DND-41 (cell line): ENCODE data around the gene MYH11.

ENCODE experiments used
- ATAC-seq: fragments of 200-7000 bp; cut with Tn5 transposase; 3 replicates; pipeline ENCODE4 v1.9.1; 2021; ENCODE audit warnings: low read depth; ENCODE audit not compliant: insufficient read depth
- DNase-seq: peaks from one replicate; pipeline ENCODE4 v3.0.0-alpha.2; 2020
- H2AFZ ChIP-seq: 2 replicates; pipeline ENCODE4 v1.6.0; 2012; ENCODE audit warnings: low read depth, low read length
- H3K27ac ChIP-seq: 2 replicates; pipeline ENCODE4 v1.5.1; 2012; ENCODE audit warnings: low read length, inconsistent platforms
- H3K27me3 ChIP-seq: fragments of 200-600 bp; sonication (generic); 2 replicates; pipeline ENCODE4 v1.6.0; 2012; ENCODE audit warnings: low read length, mild to moderate bottlenecking, inconsistent platforms; ENCODE audit not compliant: insufficient read depth, poor library complexity
- H3K36me3 ChIP-seq: 2 replicates; pipeline ENCODE4 v1.5.1; 2012; ENCODE audit warnings: low read length, inconsistent platforms; ENCODE audit not compliant: insufficient read depth
- H3K4me1 ChIP-seq: 2 replicates; pipeline ENCODE4 v1.5.1; 2012; ENCODE audit warnings: mild to moderate bottlenecking, low read length; ENCODE audit not compliant: insufficient read depth
- H3K4me2 ChIP-seq: 2 replicates; pipeline ENCODE4 v1.6.0; 2012; ENCODE audit warnings: mild to moderate bottlenecking, moderate library complexity, low read length, inconsistent platforms; ENCODE audit not compliant: insufficient read depth
- H3K4me3 ChIP-seq, 2 experiments: fragments of 200-600 bp in 1 of 2; shearing (Covaris generic) in 1 of 2; 2 replicates each; pipeline ENCODE4 v1.5.1; 2012 to 2016; ENCODE audit warnings: inconsistent platforms in 2 of 2, low read length in 2 of 2, mild to moderate bottlenecking in 2 of 2, low read depth in 1 of 2, moderate library complexity in 1 of 2
- H3K79me2 ChIP-seq: 2 replicates; pipeline ENCODE4 v1.6.0; 2012; ENCODE audit warnings: low read length, inconsistent platforms; ENCODE audit not compliant: insufficient read depth
- H3K9ac ChIP-seq: 2 replicates; pipeline ENCODE4 v1.6.0; 2012; ENCODE audit warnings: low read depth, mild to moderate bottlenecking, inconsistent platforms, low read length, moderate library complexity
- H3K9me3 ChIP-seq: 2 replicates; pipeline ENCODE4 v1.5.1; 2012; ENCODE audit warnings: low read length, moderate library complexity, mild to moderate bottlenecking, inconsistent platforms; ENCODE audit not compliant: insufficient read depth, severe bottlenecking
- H4K20me1 ChIP-seq: 2 replicates; pipeline ENCODE4 v1.6.0; 2012; ENCODE audit warnings: low read length; ENCODE audit not compliant: insufficient read depth
- CTCF ChIP-seq: IDR thresholded peaks from 2 replicates; pipeline ENCODE4 v1.5.1; 2012; ENCODE audit warnings: borderline replicate concordance, low read length, moderate library complexity, mild to moderate bottlenecking; ENCODE audit not compliant: poor library complexity, severe bottlenecking; ENCODE audit errors: extremely low read depth
- EZH2 ChIP-seq: IDR thresholded peaks from 3 replicates; pipeline ENCODE4 v1.6.1; 2012; ENCODE audit warnings: borderline replicate concordance, low read depth, mild to moderate bottlenecking, moderate library complexity, low read length, inconsistent platforms; ENCODE audit not compliant: severe bottlenecking

MYH11 gene

GRCh38 chr16:15757077-15757386 lies 99.8 kb downstream of the MYH11 start:
- no peak for ATAC-seq
- no peak overlapping the region for H2AFZ ChIP-seq
- no peaks in the 10 kb centered on the region for H3K79me2 ChIP-seq
- H3K4me1 ChIP-seq = no peaks in the 10 kb centered on the region
- TF ChIP-seq EZH2 = no peak
- H3K27ac ChIP-seq = no peak overlapping the region
- H3K9me3 ChIP-seq = no peaks in the 10 kb centered on the region
- no peaks in the 10 kb centered on the region for H4K20me1 ChIP-seq
- no peaks in the 10 kb centered on the region for H3K27me3 ChIP-seq
- H3K4me2 ChIP-seq = no peak overlapping the region
- no peaks in the 10 kb centered on the region for H3K36me3 ChIP-seq
- no peak overlapping the region for H3K4me3 ChIP-seq
- H3K9ac ChIP-seq = no peak overlapping the region
- DNase-seq = no peak

DNA sequence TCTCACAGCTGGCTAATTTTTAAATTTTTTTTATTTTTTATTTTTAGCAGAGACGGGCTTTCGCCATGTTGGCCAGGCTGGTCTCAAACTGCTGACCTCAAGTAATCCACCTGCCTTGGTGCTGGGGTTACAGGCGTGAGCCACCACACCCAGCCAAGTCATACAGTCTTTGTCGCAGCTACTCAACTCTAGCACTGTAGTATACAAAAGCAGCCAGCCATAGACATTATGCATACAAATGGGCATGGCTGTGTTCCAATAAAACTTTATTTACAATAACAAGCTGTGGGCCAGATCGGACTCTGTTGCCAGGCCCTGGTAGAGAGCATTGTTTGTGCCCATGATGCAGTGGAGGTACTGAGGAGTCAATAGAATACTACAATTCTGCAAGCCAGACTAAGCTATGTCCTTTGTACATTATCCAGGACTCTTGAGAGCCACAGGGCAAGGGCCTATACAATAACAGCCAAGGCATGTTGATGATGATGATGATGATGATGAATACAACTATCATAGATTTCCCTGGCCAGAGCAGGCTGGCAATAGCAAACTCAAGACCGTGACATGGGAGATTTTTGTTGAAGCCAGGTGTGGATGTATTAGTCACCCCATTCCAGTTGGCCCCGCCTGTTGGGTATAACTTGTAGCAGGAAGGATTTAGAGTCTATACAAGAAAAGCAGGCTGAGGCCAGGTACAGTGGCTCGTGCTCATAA lies 101.8 kb downstream of the MYH11 start:
- H4K20me1 ChIP-seq = no peaks in the 10 kb centered on the region
- no peaks in the 10 kb centered on the region for H3K36me3 ChIP-seq
- H2AFZ ChIP-seq = no peak overlapping the region
- no peak for DNase-seq
- no peak overlapping the region for H3K4me3 ChIP-seq
- TF ChIP-seq CTCF (no peak), EZH2 (no peak)
- H3K27ac ChIP-seq = no peak overlapping the region
- H3K9ac ChIP-seq = no peak overlapping the region
- no peaks in the 10 kb centered on the region for H3K4me1 ChIP-seq
- no peaks in the 10 kb centered on the region for H3K79me2 ChIP-seq
- H3K27me3 ChIP-seq = no peaks in the 10 kb centered on the region
- no peak overlapping the region for H3K4me2 ChIP-seq
- no peak for ATAC-seq
- H3K9me3 ChIP-seq = no peaks in the 10 kb centered on the region

DNA sequence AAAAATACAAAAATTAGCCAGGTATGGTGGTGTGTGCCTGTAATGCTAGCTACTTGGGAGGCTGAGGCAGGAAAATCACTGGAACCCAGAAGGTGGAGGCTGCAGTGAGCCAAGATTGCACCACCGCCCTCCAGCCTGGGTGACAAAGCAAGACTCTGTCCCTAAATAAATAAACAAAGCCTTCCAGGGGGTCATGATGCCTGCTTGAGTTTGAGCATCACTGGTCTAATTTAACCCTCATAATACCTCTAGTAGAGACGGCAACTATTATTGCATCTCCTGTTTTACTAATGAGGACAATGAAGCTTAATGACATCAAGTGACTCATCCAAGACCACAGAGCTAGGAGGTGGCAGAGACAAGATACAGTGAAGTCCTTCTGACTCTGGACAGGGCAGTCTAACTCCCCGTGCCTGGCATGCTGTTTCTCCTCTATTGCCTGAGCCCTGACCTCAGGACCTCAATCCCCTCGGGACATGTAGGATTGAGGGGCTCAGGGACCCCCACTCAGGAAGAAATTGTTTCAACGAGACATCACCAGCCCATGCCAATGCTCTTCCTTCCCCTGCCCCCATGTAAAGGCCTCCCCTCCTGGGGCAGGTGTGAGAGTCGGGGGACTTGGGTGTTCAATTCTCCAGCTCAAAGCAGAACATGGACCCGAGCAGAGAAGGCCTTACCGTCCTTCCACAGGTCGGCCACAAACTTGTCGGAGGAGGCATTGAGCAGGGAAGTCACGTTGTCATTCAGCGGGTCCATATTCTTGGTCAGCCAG lies 103.9 kb downstream of the MYH11 start:
- H3K79me2 ChIP-seq = no peaks in the 10 kb centered on the region
- no peak overlapping the region for H3K27ac ChIP-seq
- no peak overlapping the region for H2AFZ ChIP-seq
- DNase-seq = no peak
- H3K27me3 ChIP-seq = no peaks in the 10 kb centered on the region
- no peak for TF ChIP-seq EZH2
- TF ChIP-seq CTCF = no peak
- no peaks in the 10 kb centered on the region for H3K9me3 ChIP-seq
- H3K4me2 ChIP-seq = no peak overlapping the region
- H3K36me3 ChIP-seq = no peaks in the 10 kb centered on the region
- no peaks in the 10 kb centered on the region for H3K4me1 ChIP-seq
- no peak overlapping the region for H3K4me3 ChIP-seq
- no peak for ATAC-seq
- H3K9ac ChIP-seq = no peak overlapping the region
- no peaks in the 10 kb centered on the region for H4K20me1 ChIP-seq

- H3K27me3 ChIP-seq = no peaks in the 10 kb centered on the region
- no peak for ATAC-seq
- H3K9me3 ChIP-seq = no peaks in the 10 kb centered on the region
- no peak overlapping the region for H3K4me3 ChIP-seq
- no peak overlapping the region for H3K27ac ChIP-seq
- H3K4me2 ChIP-seq = no peak overlapping the region
- H4K20me1 ChIP-seq = no peaks in the 10 kb centered on the region
- TF ChIP-seq CTCF (no peak), EZH2 (no peak)
- no peaks in the 10 kb centered on the region for H3K79me2 ChIP-seq
- H2AFZ ChIP-seq = no peak overlapping the region
- H3K36me3 ChIP-seq = no peaks in the 10 kb centered on the region
- no peak for DNase-seq
- H3K4me1 ChIP-seq = no peaks in the 10 kb centered on the region
- no peak overlapping the region for H3K9ac ChIP-seq
Measured at GRCh38 chr16:15751940-15752339, 104.9 kb downstream of the MYH11 start.
